PC-3 (cell line): Measurements from ENCODE around the gene AHNAK. TPM values are rescaled to one million over a fixed set of nuclear protein-coding genes. Genes with fewer than 3 reads are reported as not detected.

Source experiments
- ATAC-seq: fragments of 200-7000 bp; cut with Tn5 transposase; 2 replicates; pipeline ENCODE4 v1.9.1; 2020; ENCODE audit warnings: mild to moderate bottlenecking, moderate library complexity
- BruUV-seq: library from RNA; stranded (reverse); fragments of 400-500 nt; replicated peaks from 2 replicates; lab custom pipeline; 2021; lab: Mats Ljungman, UMichigan
- CTCF ChIA-PET: fragments of 300-600 bp; sonication (Branson Sonifier 250); formaldehyde crosslinking; loops from one replicate; lab custom pipeline; 2022; ENCODE audit warnings: antibody characterized with exemption; lab: Charles Lee
- POLR2A ChIA-PET: fragments of 300-600 bp; sonication (Branson Sonifier 250); formaldehyde crosslinking; loops from one replicate; lab custom pipeline; 2022; ENCODE audit warnings: antibody characterized with exemption; ENCODE audit not compliant: unreplicated experiment; lab: Charles Lee
- DNase-seq: peaks from one replicate; pipeline ENCODE4 v3.0.0-alpha.2; 2015
- H2AFZ ChIP-seq: fragments of 300-600 bp; sonication (generic); 2 replicates; pipeline ENCODE4 v1.6.0; 2016; ENCODE audit warnings: antibody characterized with exemption, low read length
- H3F3A ChIP-seq: fragments of 300-600 bp; sonication (generic); one replicate; pipeline ENCODE4 v1.6.0; 2017; ENCODE audit warnings: antibody characterized with exemption, low read length, control low read depth, mild to moderate bottlenecking; ENCODE audit not compliant: unreplicated experiment
- H3K27ac ChIP-seq: fragments of 300-600 bp; sonication (generic); 2 replicates; pipeline ENCODE4 v1.5.1; 2016; ENCODE audit warnings: mild to moderate bottlenecking, low read length
- H3K27me3 ChIP-seq: fragments of 300-600 bp; sonication (generic); 2 replicates; pipeline ENCODE4 v1.6.1; 2016; ENCODE audit warnings: low read length, mixed read lengths
- H3K36me3 ChIP-seq: fragments of 300-600 bp; sonication (generic); 2 replicates; pipeline ENCODE4 v1.6.1; 2016; ENCODE audit warnings: low read depth, mixed run types, low read length, mixed read lengths
- H3K4me1 ChIP-seq: fragments of 300-600 bp; sonication (generic); 2 replicates; pipeline ENCODE4 v1.5.1; 2016; ENCODE audit warnings: low read length; ENCODE audit not compliant: insufficient read depth
- H3K4me2 ChIP-seq: fragments of 300-600 bp; sonication (generic); 2 replicates; pipeline ENCODE4 v1.6.0; 2016; ENCODE audit warnings: low read length
- H3K4me3 ChIP-seq: fragments of 300-600 bp; sonication (generic); 2 replicates; pipeline ENCODE4 v1.5.1; 2016; ENCODE audit warnings: mild to moderate bottlenecking, low read length, mixed read lengths
- H3K79me2 ChIP-seq: fragments of 300-600 bp; sonication (generic); 2 replicates; pipeline ENCODE4 v1.6.1; 2017; ENCODE audit warnings: low read length, mixed read lengths
- H3K9ac ChIP-seq: fragments of 300-600 bp; sonication (generic); 2 replicates; pipeline ENCODE4 v1.6.0; 2016; ENCODE audit warnings: mild to moderate bottlenecking, low read length
- H3K9me2 ChIP-seq: fragments of 300-600 bp; sonication (generic); replicated peaks from 2 replicates; pipeline ENCODE4 v1.6.1; 2016; ENCODE audit warnings: mixed run types, low read length, mixed read lengths
- H3K9me3 ChIP-seq: fragments of 300-600 bp; sonication (generic); 2 replicates; pipeline ENCODE4 v1.6.1; 2016; ENCODE audit warnings: low read length, mixed read lengths
- H4K20me1 ChIP-seq: fragments of 300-600 bp; sonication (generic); 2 replicates; pipeline ENCODE4 v1.6.1; 2016; ENCODE audit warnings: low read length, mixed read lengths
- CTCF ChIP-seq: fragments of 300-600 bp; sonication (generic); conservative IDR thresholded peaks from 2 replicates; pipeline ENCODE4 v1.5.1; 2017; ENCODE audit warnings: antibody characterized with exemption, low read depth, mild to moderate bottlenecking, low read length
- EZH2 ChIP-seq: fragments of 300-600 bp; sonication (generic); IDR thresholded peaks from one replicate; pipeline ENCODE4 v1.6.1; 2017; ENCODE audit warnings: antibody characterized with exemption, mild to moderate bottlenecking, low read length; ENCODE audit not compliant: unreplicated experiment
- EZH2phosphoT487 ChIP-seq: fragments of 300-600 bp; sonication (generic); IDR thresholded peaks from 2 replicates; pipeline ENCODE4 v1.6.1; 2018; ENCODE audit warnings: mild to moderate bottlenecking, antibody characterized with exemption, low read length, borderline replicate concordance
- intact Hi-C: fragments of 100-400 bp; cut with micrococcal nuclease; formaldehyde crosslinking; loops from 2 replicates; pipeline ENCODE4 v1.9.0; 2023
- total RNA-seq: library from RNA; depleted of rRNA; stranded (reverse); fragments of >200 nt; gene quantifications from 2 replicates; pipeline ENCODE4 v1.2.3, GENCODE V29; 2014

Gene AHNAK
- total RNA-seq, 1 experiment from 2014 or later: 287 TPM

- DNase-seq: no peak
- Histone ChIP-seq H3K4me3 (no peak overlapping the region), H3K36me3 (no peaks in the 10 kb centered on the region), H3K9ac (no peak overlapping the region), H4K20me1 (no peaks in the 10 kb centered on the region), H3K27me3 (no peaks in the 10 kb centered on the region), H3K27ac (peak overlapping the region; percentile 46), H3K4me1 (peaks cover 36% of the 10 kb centered on the region), H2AFZ (no peak overlapping the region; the same call in 1 of the 2 replicates), H3K4me2 (peak overlapping the region; percentile 56), H3K9me2 (no peaks in the 10 kb centered on the region), H3F3A (no peaks in the 10 kb centered on the region), H3K9me3 (no peaks in the 10 kb centered on the region), H3K79me2 (no peaks in the 10 kb centered on the region)
- no TSS peak for BruUV-seq
- no peak for TF ChIP-seq EZH2phosphoT487
- no peak for TF ChIP-seq CTCF
- TF ChIP-seq EZH2: no peak
- intact Hi-C loops: loop anchor here (2.0 kb wide), 1 partner anchor 18 kb away; no protein-coding TSS in a partner anchor
- no peak for ATAC-seq
- ChIA-PET CTCF (interaction anchor here (0.6 to 1.8 kb wide), 2 partner anchors 19 to 99 kb away, joined by 6 to 7 read pairs; no protein-coding TSS in a partner anchor), POLR2A (no interaction called here)
Measured at GRCh38 chr11:62444236-62444833, 102.3 kb downstream of the AHNAK start.

- Histone ChIP-seq H3K27ac (no peak overlapping the region), H3K4me3 (no peak overlapping the region), H4K20me1 (no peaks in the 10 kb centered on the region), H3K9me3 (no peaks in the 10 kb centered on the region), H3K36me3 (no peaks in the 10 kb centered on the region), H3F3A (no peaks in the 10 kb centered on the region), H3K4me1 (peaks cover 32% of the 10 kb centered on the region), H3K27me3 (no peaks in the 10 kb centered on the region), H3K9me2 (no peaks in the 10 kb centered on the region), H3K79me2 (no peaks in the 10 kb centered on the region), H3K9ac (no peak overlapping the region), H2AFZ (no peak overlapping the region), H3K4me2 (no peak overlapping the region)
- ChIA-PET CTCF (interaction anchor here (1.8 kb wide), 1 partner anchor 100 kb away, joined by 7 read pairs; no protein-coding TSS in a partner anchor), POLR2A (no interaction called here)
- BruUV-seq: no TSS peak
- no peak for DNase-seq
- intact Hi-C loops: loop anchor here (2.0 kb wide), 1 partner anchor 17 kb away; no protein-coding TSS in a partner anchor
- ATAC-seq: no peak
- TF ChIP-seq EZH2 (no peak), EZH2phosphoT487 (no peak), CTCF (no peak)
Measured at GRCh38 chr11:62443390-62444235, 103.0 kb downstream of the AHNAK start.
